Left cardiac atrium (tissue), 2 donors: ENCODE measurements around the gene TIMM8B. TPM values are rescaled to one million over a fixed set of nuclear protein-coding genes. Genes with fewer than 3 reads are reported as not detected.

Source experiments
- total RNA-seq, 2 donors: library from RNA; stranded (reverse); fragmentation: NEBNext Ultra II Directional; extraction: Animal tissue kit (Norgen Biotek cat#: 25700); gene quantifications; one replicate each; pipeline ENCODE4 v1.2.1, GENCODE V29; 2021
- donor health status: DM: no; HTN: yes; CAD: no; lungs with severe emphysema.
- donor health status: DM: yes; HTN: yes; CAD: no.

The TIMM8B gene
- total RNA-seq, 2 donors from 2014 or later = 103 to 105 TPM

Other genes with a start within 250 kb of the TIMM8B start
- gene ALG9, start 215.2 kb downstream of the TIMM8B start, total RNA-seq = 100 to 1,000 TPM in 1 of 2 donors, 10 to 100 TPM in 1; 31.5 to 116 TPM
- 1 to 10 TPM; 1.0 to 1.2 TPM for gene FDXACB1, start 207.6 kb downstream of the TIMM8B start, total RNA-seq
- gene CFAP68, start 207.2 kb downstream of the TIMM8B start, total RNA-seq = 10 to 100 TPM; 17.1 to 22.2 TPM
- gene CRYAB, start 175.0 kb downstream of the TIMM8B start, total RNA-seq = 1,000 to 10,000 TPM; 4,044 to 4,265 TPM
- 10 to 100 TPM; 37.3 to 49.6 TPM for gene HSPB2, start 174.0 kb downstream of the TIMM8B start, total RNA-seq
- 1 to 10 TPM; 1.6 to 3.3 TPM for gene C11orf52, start 167.8 kb downstream of the TIMM8B start, total RNA-seq
- 10 to 100 TPM; 19.5 to 28.1 TPM for gene DIXDC1, start 149.4 kb downstream of the TIMM8B start, total RNA-seq
- gene DLAT, start 61.3 kb downstream of the TIMM8B start, total RNA-seq = 100 to 1,000 TPM in 1 of 2 donors, 10 to 100 TPM in 1; 98.7 to 130 TPM
- 1 to 10 TPM in 1 of 2 donors, under 1 TPM in 1; 0.76 to 1.3 TPM for gene PIH1D2, start 12.7 kb downstream of the TIMM8B start, total RNA-seq
- 10 to 100 TPM in 1 of 2 donors, 1 to 10 TPM in 1; 6.7 to 10.4 TPM for gene NKAPD1, start 12.5 kb downstream of the TIMM8B start, total RNA-seq
- 100 to 1,000 TPM; 158 to 166 TPM for gene SDHD, start 117 bp upstream of the TIMM8B start, total RNA-seq
- 1 to 10 TPM; 4.7 to 6.0 TPM for gene IL18, start 77.3 kb upstream of the TIMM8B start, total RNA-seq
- not detected for gene TEX12, start 80.6 kb upstream of the TIMM8B start, total RNA-seq
- gene BCO2, start 88.8 kb upstream of the TIMM8B start, total RNA-seq = 10 to 100 TPM; 53.3 to 92.2 TPM
- 10 to 100 TPM; 21.3 to 37.1 TPM for gene PTS, start 139.7 kb upstream of the TIMM8B start, total RNA-seq
- gene PLET1, start 174.1 kb upstream of the TIMM8B start, total RNA-seq = not detected